GM12801 (cell line): ENCODE data around the gene AGAP3.

Experiments
- TF ChIP-seq, protein P1 (sequence below): IDR thresholded peaks from one replicate; pipeline ENCODE4 v1.5.1; 2011; ENCODE audit warnings: control low read depth; ENCODE audit not compliant: insufficient read length; ENCODE audit errors: extremely low read depth

The AGAP3 gene

DNA sequence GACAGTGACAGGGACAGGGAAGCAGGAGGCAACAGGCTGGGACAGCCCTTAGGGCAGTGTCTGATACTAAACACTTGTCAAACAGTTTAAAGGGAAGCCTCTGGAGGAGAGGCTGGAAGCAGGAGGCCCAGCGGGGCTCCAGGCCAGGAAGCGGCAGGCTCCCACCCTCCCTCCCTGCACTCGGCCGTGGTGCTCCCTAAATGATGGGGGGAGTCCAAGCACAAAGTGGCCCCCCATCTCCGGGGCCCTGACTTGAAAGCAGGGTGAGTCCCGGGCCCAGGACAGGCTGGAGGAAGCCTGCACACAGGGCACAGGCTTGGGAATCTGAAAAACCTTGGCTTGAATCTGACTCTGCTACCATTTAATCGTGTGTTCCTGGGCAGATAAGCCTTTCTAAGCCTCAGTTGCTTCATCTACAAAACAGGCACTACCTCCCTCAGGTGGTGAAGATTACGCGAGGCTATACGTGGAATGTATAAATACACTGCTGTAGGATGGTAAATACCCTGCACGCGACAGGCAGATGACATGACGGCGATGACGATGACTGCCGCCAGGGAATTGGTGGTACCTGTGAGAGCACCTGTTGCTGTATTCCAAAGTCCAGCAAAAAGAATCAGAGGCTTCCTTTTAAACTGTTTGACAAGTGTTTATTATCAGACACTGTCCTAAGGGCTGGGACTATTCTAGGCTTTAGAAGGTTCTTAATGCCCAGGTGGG lies 47.2 kb downstream of the AGAP3 start:
- TF ChIP-seq, protein P1, sequence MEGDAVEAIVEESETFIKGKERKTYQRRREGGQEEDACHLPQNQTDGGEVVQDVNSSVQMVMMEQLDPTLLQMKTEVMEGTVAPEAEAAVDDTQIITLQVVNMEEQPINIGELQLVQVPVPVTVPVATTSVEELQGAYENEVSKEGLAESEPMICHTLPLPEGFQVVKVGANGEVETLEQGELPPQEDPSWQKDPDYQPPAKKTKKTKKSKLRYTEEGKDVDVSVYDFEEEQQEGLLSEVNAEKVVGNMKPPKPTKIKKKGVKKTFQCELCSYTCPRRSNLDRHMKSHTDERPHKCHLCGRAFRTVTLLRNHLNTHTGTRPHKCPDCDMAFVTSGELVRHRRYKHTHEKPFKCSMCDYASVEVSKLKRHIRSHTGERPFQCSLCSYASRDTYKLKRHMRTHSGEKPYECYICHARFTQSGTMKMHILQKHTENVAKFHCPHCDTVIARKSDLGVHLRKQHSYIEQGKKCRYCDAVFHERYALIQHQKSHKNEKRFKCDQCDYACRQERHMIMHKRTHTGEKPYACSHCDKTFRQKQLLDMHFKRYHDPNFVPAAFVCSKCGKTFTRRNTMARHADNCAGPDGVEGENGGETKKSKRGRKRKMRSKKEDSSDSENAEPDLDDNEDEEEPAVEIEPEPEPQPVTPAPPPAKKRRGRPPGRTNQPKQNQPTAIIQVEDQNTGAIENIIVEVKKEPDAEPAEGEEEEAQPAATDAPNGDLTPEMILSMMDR: no peak

DNA sequence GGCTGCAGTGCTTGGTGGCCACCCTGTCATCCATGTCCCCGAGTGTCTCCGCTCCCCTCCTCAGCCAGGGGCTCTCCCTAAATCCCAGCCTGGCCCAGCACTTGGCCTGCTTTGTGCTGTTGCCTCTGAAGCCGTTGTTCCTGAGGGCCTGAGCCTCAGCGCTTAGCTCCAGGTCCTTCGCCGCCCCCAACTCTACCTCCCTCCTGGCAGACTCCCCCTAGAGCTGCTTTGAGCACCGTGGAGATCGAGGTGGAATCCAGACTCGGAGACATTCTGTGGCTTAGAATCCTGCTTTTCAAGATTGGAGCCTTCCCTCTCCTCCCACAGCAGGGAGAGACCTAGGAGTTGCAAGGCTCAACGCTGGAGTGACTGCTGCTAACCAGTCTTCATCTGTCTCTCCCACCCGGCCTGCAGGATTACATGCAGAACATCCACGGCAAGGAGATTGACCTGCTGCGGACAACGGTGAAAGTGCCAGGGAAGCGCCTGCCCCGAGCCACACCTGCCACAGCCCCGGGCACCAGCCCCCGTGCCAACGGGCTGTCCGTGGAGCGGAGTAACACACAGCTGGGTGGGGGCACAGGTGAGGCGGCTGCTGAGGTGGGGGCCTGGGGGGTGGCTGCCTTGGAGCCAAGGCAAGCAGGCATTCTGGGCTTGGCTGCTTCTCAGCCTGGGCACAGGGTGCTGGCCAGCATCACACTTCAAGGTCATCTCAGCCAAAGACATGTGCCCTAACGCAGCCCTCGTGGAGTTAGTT lies 47.9 kb downstream of the AGAP3 start:
- TF ChIP-seq, protein P1: no peak

DNA sequence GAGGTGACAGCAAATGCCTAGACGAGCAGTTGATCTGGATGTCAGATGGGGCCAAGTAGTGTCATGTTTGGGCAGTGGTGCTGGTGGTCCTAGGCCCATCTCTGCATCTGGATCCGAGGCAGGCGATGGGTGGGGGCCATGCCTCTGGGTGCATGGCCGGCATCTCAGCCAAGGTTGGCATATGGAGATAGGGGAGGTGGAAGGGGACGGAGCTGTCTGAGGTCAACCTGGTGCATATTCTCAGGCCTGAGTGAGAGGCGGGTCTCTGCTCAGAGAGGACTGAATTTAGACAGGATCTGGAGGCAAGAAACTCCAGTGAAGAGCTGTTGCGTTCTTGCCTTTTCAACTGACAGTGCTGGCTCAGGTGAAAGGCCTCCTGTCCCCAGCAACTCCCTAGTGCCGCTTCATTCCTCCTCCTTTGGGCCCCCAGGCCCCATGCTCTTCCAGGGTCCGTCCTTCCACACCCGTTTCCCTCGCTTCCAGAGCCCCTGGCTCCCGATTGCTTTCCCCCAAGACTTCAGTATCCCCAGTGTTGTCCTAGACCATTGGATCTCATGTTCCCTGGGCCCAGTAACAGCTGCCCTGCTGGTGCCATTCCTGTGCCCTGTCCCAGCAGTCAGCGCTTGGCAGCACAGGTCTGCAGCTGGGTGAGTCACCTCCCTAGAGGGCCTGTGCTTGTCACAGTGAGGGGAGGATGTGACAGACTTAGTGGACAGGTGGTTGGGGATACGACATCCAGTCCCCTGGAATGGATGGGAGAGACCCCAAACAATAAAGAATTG lies 48.7 kb downstream of the AGAP3 start:
- TF ChIP-seq, protein P1: no peak

DNA sequence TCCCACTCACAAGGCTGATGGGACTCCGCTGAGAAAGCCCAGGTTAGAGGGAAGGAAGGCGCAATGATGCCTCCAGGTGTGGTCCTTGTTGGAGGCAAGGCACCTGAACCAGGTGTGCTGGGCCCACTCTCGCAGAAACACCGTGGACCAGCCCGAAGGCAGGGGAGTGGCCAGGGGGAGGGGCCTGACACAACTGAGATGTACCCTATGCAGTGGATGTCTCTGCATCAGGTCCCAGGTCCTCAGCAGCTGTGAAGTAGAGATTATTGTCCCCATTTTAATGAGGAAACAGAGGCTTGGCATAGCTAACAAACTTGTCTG lies 49.2 kb downstream of the AGAP3 start:
- TF ChIP-seq, protein P1: no peak

DNA sequence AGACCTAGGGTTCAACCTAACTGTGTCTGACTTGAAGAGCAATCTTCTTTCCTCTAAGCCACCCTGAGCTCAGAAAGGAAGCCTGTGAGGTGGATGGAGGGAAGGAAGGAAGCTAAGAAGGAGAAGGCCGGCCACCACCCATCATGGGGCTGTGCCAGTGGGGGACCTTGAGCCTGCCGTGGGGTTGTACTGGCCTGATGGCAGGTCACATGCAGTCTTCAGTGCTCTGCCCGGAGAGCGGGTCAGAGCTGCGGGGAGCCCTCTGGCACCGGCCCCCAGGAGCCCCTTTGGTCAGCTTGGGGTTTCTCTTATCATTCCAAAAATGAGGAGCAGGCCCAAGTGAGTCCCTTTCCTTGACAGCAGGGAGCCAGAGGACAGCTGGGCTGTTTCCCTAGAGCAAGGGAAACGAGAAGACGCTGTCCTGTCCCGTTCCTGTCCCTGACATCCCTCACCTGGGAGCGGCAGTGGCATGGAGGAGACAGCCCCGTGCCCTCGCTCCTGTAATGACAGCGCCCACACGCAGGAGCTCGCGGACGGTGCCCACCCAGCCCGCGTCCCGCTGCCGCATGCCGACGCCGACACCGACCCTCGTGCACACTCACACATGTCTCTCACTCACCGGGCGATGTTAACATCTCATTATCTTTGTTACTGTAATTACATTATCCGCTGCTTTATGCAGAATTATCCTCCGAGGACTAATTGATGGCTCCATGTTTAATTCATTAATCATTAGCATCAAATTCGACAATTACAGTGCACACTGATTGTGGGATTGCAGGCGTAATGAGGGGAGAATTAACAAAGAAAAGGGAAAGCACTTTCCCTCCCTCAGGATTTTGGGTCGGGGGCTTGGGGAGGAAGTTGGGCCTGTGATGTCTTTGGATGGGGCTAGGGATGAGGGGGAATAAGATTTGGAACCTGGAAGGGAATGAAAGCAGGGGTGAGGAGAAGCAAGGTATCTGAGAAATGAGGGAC lies 49.9 kb downstream of the AGAP3 start:
- TF ChIP-seq, protein P1: no peak

DNA sequence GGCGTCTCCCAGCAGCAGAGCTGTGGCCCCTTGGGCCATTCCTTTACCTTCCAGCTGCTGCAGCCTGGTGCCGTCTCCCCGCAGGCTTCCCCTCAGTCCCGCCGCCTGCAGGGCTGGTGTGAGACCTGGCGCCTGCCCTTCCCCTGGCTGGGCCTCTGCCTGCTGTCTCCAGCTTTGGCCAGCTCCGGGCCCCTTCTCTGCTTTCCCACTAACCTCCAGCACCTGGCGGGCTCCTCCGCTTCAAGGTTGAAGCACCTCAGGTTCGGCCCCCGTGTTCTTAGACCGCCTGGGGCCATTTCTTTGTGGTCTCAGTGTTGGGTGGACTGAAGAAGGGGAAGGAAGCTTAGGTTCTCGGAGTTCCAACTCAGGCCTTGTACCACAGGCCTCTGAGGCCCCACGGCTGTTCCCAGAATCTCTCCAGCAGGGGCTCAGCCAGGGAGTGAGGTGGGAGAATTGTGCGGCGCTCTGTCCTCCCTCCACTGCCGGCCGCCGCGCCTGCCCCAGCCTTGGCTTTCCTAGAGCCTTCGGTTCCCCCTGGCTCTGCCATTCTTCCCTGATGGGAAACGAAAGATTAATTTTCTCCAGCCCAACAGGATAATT lies 50.9 kb downstream of the AGAP3 start:
- TF ChIP-seq, protein P1: no peak
